Uterus (tissue), 2 donors: Measurements from ENCODE around the gene TAC3.
"Not testable (repeated sequence)": the region's sequence is repeated elsewhere in the genome, so short reads cannot be mapped to it uniquely, and the experiment has no call there.

ENCODE experiments used
- POLR2A ChIP-seq, 2 donors: fragments of 450-650 bp; IDR thresholded peaks; one replicate each; pipeline ENCODE4 v1.6.1; 2016; ENCODE audit warnings: antibody characterized with exemption in 2 of 2, mild to moderate bottlenecking in 1 of 2, moderate library complexity in 1 of 2
- TF ChIP-seq, protein P1 (sequence below), 4 experiments: fragments of 200-600 bp in 2 of 4; fragments of 450-650 bp in 2 of 4; sonication (generic) in 2 of 4; IDR thresholded peaks; one replicate each; pipeline ENCODE4 v1.5.1; 2016 to 2019; ENCODE audit warnings: antibody characterized with exemption in 4 of 4, mild to moderate bottlenecking in 2 of 4, moderate library complexity in 1 of 4

- TF ChIP-seq, protein P1, sequence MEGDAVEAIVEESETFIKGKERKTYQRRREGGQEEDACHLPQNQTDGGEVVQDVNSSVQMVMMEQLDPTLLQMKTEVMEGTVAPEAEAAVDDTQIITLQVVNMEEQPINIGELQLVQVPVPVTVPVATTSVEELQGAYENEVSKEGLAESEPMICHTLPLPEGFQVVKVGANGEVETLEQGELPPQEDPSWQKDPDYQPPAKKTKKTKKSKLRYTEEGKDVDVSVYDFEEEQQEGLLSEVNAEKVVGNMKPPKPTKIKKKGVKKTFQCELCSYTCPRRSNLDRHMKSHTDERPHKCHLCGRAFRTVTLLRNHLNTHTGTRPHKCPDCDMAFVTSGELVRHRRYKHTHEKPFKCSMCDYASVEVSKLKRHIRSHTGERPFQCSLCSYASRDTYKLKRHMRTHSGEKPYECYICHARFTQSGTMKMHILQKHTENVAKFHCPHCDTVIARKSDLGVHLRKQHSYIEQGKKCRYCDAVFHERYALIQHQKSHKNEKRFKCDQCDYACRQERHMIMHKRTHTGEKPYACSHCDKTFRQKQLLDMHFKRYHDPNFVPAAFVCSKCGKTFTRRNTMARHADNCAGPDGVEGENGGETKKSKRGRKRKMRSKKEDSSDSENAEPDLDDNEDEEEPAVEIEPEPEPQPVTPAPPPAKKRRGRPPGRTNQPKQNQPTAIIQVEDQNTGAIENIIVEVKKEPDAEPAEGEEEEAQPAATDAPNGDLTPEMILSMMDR (IDR thresholded peaks at IDR 0.05): not testable (repeated sequence)
- TF ChIP-seq POLR2A (IDR thresholded peaks at IDR 0.05): not testable (repeated sequence)
These were observed 51.2 kb downstream of the TAC3 start for GRCh38 chr12:56965124-56965523.
